Measurements from ENCODE around the gene XPC.
"Not testable (repeated sequence)": the region's sequence is repeated elsewhere in the genome, so short reads cannot be mapped to it uniquely, and the experiment has no call there.

The XPC gene

GRCh38 chr3:14119651-14120050, 58.8 kb downstream of the XPC start:
- DNase-seq (ENCODE audit: low spot score): no peak

- DNase-seq (ENCODE audit: low spot score): no peak
Observed at GRCh38 chr3:14118400-14119381, 59.7 kb downstream of the XPC start.

- DNase-seq (ENCODE audit: low spot score): no peak
Observed at GRCh38 chr3:14117468-14118399, 60.7 kb downstream of the XPC start.

- no peak for DNase-seq (ENCODE audit: low spot score)
Observed at GRCh38 chr3:14113965-14114635, 64.3 kb downstream of the XPC start.

GRCh38 chr3:14110699-14111098, 67.7 kb downstream of the XPC start:
- no peak for DNase-seq (ENCODE audit: low spot score)

- DNase-seq (ENCODE audit: low spot score): not testable (repeated sequence)
Observed at GRCh38 chr3:14109821-14110220, 68.6 kb downstream of the XPC start.

GRCh38 chr3:14097616-14098391, 80.6 kb downstream of the XPC start:
- no peak for DNase-seq (ENCODE audit: low spot score)

- no peak for DNase-seq (ENCODE audit: low spot score)
Observed at GRCh38 chr3:14096742-14097141, 81.7 kb downstream of the XPC start.
